ENCODE data around the gene PARP12.

GRCh38 chr7:140045697-140046096 lies 17.1 kb downstream of the PARP12 start:
- TF ChIP-seq, protein P1, sequence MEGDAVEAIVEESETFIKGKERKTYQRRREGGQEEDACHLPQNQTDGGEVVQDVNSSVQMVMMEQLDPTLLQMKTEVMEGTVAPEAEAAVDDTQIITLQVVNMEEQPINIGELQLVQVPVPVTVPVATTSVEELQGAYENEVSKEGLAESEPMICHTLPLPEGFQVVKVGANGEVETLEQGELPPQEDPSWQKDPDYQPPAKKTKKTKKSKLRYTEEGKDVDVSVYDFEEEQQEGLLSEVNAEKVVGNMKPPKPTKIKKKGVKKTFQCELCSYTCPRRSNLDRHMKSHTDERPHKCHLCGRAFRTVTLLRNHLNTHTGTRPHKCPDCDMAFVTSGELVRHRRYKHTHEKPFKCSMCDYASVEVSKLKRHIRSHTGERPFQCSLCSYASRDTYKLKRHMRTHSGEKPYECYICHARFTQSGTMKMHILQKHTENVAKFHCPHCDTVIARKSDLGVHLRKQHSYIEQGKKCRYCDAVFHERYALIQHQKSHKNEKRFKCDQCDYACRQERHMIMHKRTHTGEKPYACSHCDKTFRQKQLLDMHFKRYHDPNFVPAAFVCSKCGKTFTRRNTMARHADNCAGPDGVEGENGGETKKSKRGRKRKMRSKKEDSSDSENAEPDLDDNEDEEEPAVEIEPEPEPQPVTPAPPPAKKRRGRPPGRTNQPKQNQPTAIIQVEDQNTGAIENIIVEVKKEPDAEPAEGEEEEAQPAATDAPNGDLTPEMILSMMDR (IDR thresholded peaks at IDR 0.05), result no peak
- no peak for TF ChIP-seq POLR2A (IDR thresholded peaks at IDR 0.05)

Data from uterus (tissue), 2 donors.